ENCODE results near the gene ASCL1.

The ASCL1 gene

GRCh38 chr12:102966200-102966863 lies 8.9 kb downstream of the ASCL1 start:
- TF ChIP-seq, protein P1, sequence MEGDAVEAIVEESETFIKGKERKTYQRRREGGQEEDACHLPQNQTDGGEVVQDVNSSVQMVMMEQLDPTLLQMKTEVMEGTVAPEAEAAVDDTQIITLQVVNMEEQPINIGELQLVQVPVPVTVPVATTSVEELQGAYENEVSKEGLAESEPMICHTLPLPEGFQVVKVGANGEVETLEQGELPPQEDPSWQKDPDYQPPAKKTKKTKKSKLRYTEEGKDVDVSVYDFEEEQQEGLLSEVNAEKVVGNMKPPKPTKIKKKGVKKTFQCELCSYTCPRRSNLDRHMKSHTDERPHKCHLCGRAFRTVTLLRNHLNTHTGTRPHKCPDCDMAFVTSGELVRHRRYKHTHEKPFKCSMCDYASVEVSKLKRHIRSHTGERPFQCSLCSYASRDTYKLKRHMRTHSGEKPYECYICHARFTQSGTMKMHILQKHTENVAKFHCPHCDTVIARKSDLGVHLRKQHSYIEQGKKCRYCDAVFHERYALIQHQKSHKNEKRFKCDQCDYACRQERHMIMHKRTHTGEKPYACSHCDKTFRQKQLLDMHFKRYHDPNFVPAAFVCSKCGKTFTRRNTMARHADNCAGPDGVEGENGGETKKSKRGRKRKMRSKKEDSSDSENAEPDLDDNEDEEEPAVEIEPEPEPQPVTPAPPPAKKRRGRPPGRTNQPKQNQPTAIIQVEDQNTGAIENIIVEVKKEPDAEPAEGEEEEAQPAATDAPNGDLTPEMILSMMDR (IDR thresholded peaks at IDR 0.05), result no peak

DNA sequence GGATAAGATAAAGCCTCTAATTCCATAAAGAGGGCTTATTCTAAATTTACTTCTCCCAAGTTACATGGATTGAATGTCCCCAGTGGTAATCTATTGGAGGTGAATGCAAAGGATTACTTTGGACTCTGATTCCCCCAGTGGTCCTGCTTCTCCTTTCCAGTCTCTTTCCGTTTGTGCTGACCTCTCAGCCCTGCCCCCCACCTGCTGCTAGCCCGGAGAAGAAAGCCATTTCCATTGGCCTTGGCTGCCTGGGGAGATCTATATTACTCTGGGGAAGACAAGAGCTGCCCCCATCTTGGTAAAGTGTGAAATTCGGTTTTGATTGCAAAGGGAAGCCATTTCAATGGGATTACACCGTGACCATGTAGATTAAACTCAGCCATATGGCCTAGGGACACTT lies 13.3 kb downstream of the ASCL1 start:
- TF ChIP-seq, protein P1 (IDR thresholded peaks at IDR 0.05), result no peak

DNA sequence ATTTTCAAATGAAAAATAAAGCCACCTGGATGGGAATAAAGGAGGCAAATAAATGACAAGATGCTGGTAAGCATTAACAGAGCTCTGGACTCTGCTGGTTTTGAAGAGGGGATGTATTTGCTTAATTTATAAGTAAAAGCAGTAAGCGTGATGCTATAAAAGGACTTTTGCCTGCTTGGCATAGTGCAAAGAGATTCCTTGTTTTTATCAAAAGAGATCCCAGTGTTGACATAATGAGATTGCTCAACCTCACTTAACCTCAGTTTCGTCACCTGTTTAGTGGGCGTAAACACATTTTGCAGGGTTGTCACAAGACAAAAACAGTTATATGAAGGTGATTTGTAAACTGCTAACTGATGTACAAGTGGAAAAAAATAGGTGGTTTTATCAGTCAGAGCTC lies 13.8 kb downstream of the ASCL1 start:
- TF ChIP-seq, protein P1 (IDR thresholded peaks at IDR 0.05), result no peak

GRCh38 chr12:102973583-102973982 lies 16.1 kb downstream of the ASCL1 start:
- TF ChIP-seq, protein P1 (IDR thresholded peaks at IDR 0.05), result no peak

DNA sequence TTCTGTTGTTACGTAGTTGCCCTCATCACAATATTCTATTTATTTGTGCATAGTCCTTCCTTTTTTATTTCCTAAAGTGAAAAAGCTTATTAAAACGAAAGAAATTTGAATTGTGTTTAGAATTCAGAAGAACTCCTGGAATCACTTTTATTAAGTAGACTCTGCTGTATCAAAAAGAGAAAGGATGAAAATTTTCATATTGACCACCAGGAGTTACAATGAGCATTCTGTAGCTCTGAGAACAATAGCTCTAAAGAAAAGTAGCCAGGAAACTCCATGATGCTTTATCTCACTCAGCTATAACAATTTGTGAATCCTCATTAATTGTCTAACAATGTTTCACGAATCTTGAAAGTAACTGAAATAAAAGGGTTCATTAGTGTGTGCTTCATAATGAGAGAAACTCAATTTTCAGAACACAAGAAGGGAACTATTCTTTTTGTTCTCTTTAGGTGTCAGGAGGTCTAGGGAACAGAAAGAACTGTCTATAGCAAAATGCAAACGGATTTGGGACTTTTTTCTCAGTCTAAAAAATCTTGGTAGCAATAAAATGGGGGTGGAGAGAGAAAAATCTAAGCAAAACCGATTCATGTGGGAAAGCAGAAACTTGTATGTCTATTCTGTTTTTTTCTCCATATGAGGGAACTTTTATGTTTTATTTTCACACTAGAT lies 19.3 kb downstream of the ASCL1 start:
- TF ChIP-seq, protein P1 (IDR thresholded peaks at IDR 0.05), result no peak

GRCh38 chr12:102977945-102978706 lies 20.7 kb downstream of the ASCL1 start:
- TF ChIP-seq, protein P1 (IDR thresholded peaks at IDR 0.05), result no peak

GRCh38 chr12:102980350-102980749 lies 22.9 kb downstream of the ASCL1 start:
- TF ChIP-seq, protein P1 (IDR thresholded peaks at IDR 0.05), result no peak
